CD14-positive monocyte (primary cell): ENCODE data around the gene PRXL2B. TPM values are rescaled to one million over a fixed set of nuclear protein-coding genes. Genes with fewer than 3 reads are reported as not detected.

Experiments used
- DNase-seq, 3 donors: peaks; one replicate each; pipeline ENCODE4 v3.0.0-alpha.2; 2011 to 2022
- H2AFZ ChIP-seq: 2 replicates; pipeline ENCODE4 v1.6.0; 2012; ENCODE audit warnings: mild to moderate bottlenecking, low read depth, low read length, inconsistent platforms; ENCODE audit not compliant: insufficient read depth, poor library complexity, severe bottlenecking
- H3K27ac ChIP-seq, 2 donors: 1 replicate in 1 of 2; 2 replicates in 1 of 2; pipeline ENCODE4 v1.5.1; 2012 to 2013; ENCODE audit warnings: low read length in 2 of 2, control low read depth in 1 of 2, inconsistent platforms in 1 of 2, low read depth in 1 of 2, mild to moderate bottlenecking in 1 of 2
- H3K27me3 ChIP-seq, 2 donors: one replicate each; pipeline versions ENCODE4 v1.6.0 to v1.6.1; 2011 to 2013; ENCODE audit warnings: low read length in 2 of 2; ENCODE audit not compliant: control insufficient read depth in 2 of 2, insufficient read depth in 2 of 2
- H3K36me3 ChIP-seq, 2 donors: replicated peaks in 1 of 2; 1 replicate in 1 of 2; 2 replicates in 1 of 2; pipeline versions ENCODE4 v1.5.1 to v1.6.1; 2012 to 2013; ENCODE audit warnings: low read length in 2 of 2, control low read depth in 1 of 2, inconsistent platforms in 1 of 2, mild to moderate bottlenecking in 1 of 2; ENCODE audit not compliant: insufficient read depth in 2 of 2, control insufficient read depth in 1 of 2
- H3K4me1 ChIP-seq, 2 donors: 1 replicate in 1 of 2; 2 replicates in 1 of 2; pipeline versions ENCODE4 v1.5.1 to v1.6.1; 2012 to 2013; ENCODE audit warnings: low read length in 2 of 2, control low read depth in 1 of 2, inconsistent platforms in 1 of 2, mild to moderate bottlenecking in 1 of 2, moderate library complexity in 1 of 2; ENCODE audit not compliant: insufficient read depth in 2 of 2, control insufficient read depth in 1 of 2
- H3K4me2 ChIP-seq: replicated peaks from 2 replicates; pipeline ENCODE3; 2012; ENCODE audit warnings: low read length, moderate library complexity, mild to moderate bottlenecking; ENCODE audit not compliant: poor library complexity, severe bottlenecking; ENCODE audit errors: extremely low read depth
- H3K4me3 ChIP-seq, 3 experiments: fragments of 200-600 bp in 1 of 3; sonication (generic) in 1 of 3; replicated peaks in 1 of 3; 1 replicate in 2 of 3; 2 replicates in 1 of 3; pipeline ENCODE4 v1.5.1; 2011 to 2013; ENCODE audit warnings: low read length in 3 of 3, mild to moderate bottlenecking in 3 of 3, control low read depth in 2 of 3, low read depth in 2 of 3, inconsistent platforms in 1 of 3, moderate library complexity in 1 of 3
- H3K79me2 ChIP-seq: 2 replicates; pipeline ENCODE4 v1.6.0; 2012; ENCODE audit warnings: mild to moderate bottlenecking, control low read depth, inconsistent platforms, low read length, moderate library complexity; ENCODE audit not compliant: insufficient read depth
- H3K9ac ChIP-seq: 2 replicates; pipeline ENCODE4 v1.6.0; 2017; ENCODE audit warnings: low read length, mild to moderate bottlenecking; ENCODE audit not compliant: insufficient read depth, poor library complexity, severe bottlenecking
- H3K9me3 ChIP-seq, 2 donors: replicated peaks in 1 of 2; 1 replicate in 1 of 2; 2 replicates in 1 of 2; pipeline versions ENCODE4 v1.5.1 to v1.6.1; 2012 to 2013; ENCODE audit warnings: low read length in 2 of 2, control low read depth in 1 of 2; ENCODE audit not compliant: control insufficient read depth in 1 of 2, insufficient read depth in 1 of 2
- H4K20me1 ChIP-seq: 2 replicates; pipeline ENCODE4 v1.6.0; 2012; ENCODE audit warnings: mild to moderate bottlenecking, low read length, control low read depth, moderate library complexity; ENCODE audit not compliant: insufficient read depth
- H3K27ac Mint-ChIP-seq, 7 donors: one replicate each; pipeline ENCODE4 v1.8.0; 2020; ENCODE audit warnings: mild to moderate bottlenecking in 7 of 7, mixed read lengths in 7 of 7, moderate library complexity in 6 of 7, inconsistent platforms in 2 of 7
- H3K27me3 Mint-ChIP-seq, 3 donors: one replicate each; pipeline ENCODE4 v1.8.0; 2021 to 2022; ENCODE audit warnings: low read depth in 3 of 3, mild to moderate bottlenecking in 3 of 3, mixed read lengths in 3 of 3, moderate library complexity in 3 of 3, inconsistent platforms in 1 of 3
- H3K36me3 Mint-ChIP-seq, 2 donors: one replicate each; pipeline ENCODE4 v1.8.0; 2020; ENCODE audit warnings: mixed read lengths in 2 of 2, inconsistent platforms in 1 of 2, mild to moderate bottlenecking in 1 of 2
- H3K4me1 Mint-ChIP-seq: one replicate; pipeline ENCODE4 v1.8.0; 2020; ENCODE audit warnings: mild to moderate bottlenecking, mixed read lengths
- H3K4me3 Mint-ChIP-seq, 2 donors: one replicate each; pipeline ENCODE4 v1.8.0; 2020; ENCODE audit warnings: mild to moderate bottlenecking in 2 of 2, mixed read lengths in 2 of 2, moderate library complexity in 1 of 2
- H3K9me3 Mint-ChIP-seq, 7 donors: one replicate each; pipeline ENCODE4 v1.8.0; 2020 to 2022; ENCODE audit warnings: mixed read lengths in 7 of 7, mild to moderate bottlenecking in 6 of 7, moderate library complexity in 6 of 7, inconsistent platforms in 2 of 7
- WGBS: methylation state at CpG from one replicate; pipeline ENCODE4 v1.1.5; 2013; ENCODE audit warnings: missing lambda C conversion rate; ENCODE audit not compliant: insufficient coverage; 5-methylcytosine and 5-hydroxymethylcytosine counted together
- intact Hi-C, 2 donors: fragments of 100-400 bp; cut with micrococcal nuclease; formaldehyde crosslinking; loops; one replicate each; pipeline versions ENCODE4 v1.15.0 to v1.15.1; 2023
- polyA plus RNA-seq, 3 donors: library from polyadenylated mRNA; depleted of rRNA in 1 of 3; unstranded in 2 of 3; stranded (reverse) in 1 of 3; fragments of 300-500 nt in 2 of 3; fragments of >200 nt in 1 of 3; fragmentation: Illumina TruSeq in 2 of 3; gene quantifications; 1 replicate in 2 of 3; 2 replicates in 1 of 3; pipeline ENCODE4 v1.2.3, GENCODE V29; 2012 to 2021
- TF ChIP-seq, protein P1 (sequence below): fragments of 200-600 bp; IDR thresholded peaks from one replicate; pipeline ENCODE4 v1.8.0; 2022; ENCODE audit warnings: antibody characterized with exemption, mild to moderate bottlenecking

The PRXL2B gene
- polyA plus RNA-seq, 3 donors, result 3.6 to 8.8 (median 6.0) TPM

DNA sequence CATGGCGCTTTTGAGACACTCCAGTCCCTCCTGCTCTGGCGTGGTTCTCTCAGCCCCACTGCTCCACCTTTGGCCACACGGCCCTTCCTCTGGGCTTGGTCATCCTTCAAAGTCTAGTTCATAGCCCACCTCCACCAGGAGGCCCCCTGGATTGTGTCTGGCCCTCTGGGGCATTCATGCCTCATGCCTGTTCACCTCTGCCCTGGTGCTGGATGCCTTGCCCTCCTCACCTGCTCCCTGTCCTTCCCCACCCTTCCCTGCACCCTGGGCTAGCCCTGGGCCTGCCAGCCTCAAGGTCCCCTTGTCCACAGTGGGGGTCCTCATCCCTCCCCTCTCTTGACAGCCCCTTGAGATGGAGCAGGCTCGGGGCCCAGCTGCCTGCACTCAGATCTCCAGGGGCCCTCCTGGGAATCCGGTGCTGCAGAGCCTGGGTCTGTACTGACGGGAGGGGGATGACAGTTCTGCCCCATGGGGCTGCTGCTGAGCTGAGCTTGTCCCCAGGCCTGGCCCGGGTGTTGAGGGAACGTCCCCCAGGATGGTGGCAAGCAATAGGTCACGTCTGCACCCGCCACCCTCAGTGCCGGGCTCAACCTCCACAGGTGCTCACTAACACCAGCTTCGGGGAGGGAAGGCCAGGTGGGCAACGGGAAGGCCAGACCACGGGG lies 18.4 kb downstream of the PRXL2B start:
- H4K20me1 ChIP-seq, result no peaks in the 10 kb centered on the region
- H3K27me3 Mint-ChIP-seq, result peaks cover 2 to 13% (median 7%) of the 10 kb centered on the region in 3 donors
- no peak overlapping the region for H3K27ac ChIP-seq
- H3K4me3 Mint-ChIP-seq, result no peak overlapping the region
- no peak overlapping the region for H3K4me2 ChIP-seq
- peaks cover 0 to 3% (median 0%) of the 10 kb centered on the region in 7 donors for H3K9me3 Mint-ChIP-seq
- no peaks in the 10 kb centered on the region for H3K9me3 ChIP-seq
- no peak overlapping the region for H2AFZ ChIP-seq
- no peak for DNase-seq
- TF ChIP-seq, protein P1, sequence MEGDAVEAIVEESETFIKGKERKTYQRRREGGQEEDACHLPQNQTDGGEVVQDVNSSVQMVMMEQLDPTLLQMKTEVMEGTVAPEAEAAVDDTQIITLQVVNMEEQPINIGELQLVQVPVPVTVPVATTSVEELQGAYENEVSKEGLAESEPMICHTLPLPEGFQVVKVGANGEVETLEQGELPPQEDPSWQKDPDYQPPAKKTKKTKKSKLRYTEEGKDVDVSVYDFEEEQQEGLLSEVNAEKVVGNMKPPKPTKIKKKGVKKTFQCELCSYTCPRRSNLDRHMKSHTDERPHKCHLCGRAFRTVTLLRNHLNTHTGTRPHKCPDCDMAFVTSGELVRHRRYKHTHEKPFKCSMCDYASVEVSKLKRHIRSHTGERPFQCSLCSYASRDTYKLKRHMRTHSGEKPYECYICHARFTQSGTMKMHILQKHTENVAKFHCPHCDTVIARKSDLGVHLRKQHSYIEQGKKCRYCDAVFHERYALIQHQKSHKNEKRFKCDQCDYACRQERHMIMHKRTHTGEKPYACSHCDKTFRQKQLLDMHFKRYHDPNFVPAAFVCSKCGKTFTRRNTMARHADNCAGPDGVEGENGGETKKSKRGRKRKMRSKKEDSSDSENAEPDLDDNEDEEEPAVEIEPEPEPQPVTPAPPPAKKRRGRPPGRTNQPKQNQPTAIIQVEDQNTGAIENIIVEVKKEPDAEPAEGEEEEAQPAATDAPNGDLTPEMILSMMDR, result no peak
- no peaks in the 10 kb centered on the region for H3K4me1 ChIP-seq
- 93% methylated on average over 11 of the region's 14 CpGs for WGBS
- no peaks in the 10 kb centered on the region for H3K27me3 ChIP-seq
- intact Hi-C loops, result no loop called here
- H3K9ac ChIP-seq, result no peak overlapping the region
- H3K27ac Mint-ChIP-seq, result no peak overlapping the region
- no peaks in the 10 kb centered on the region for H3K36me3 Mint-ChIP-seq
- H3K36me3 ChIP-seq, result no peaks in the 10 kb centered on the region
- H3K4me3 ChIP-seq, result no peak overlapping the region
- no peaks in the 10 kb centered on the region for H3K4me1 Mint-ChIP-seq
- no peaks in the 10 kb centered on the region for H3K79me2 ChIP-seq

DNA sequence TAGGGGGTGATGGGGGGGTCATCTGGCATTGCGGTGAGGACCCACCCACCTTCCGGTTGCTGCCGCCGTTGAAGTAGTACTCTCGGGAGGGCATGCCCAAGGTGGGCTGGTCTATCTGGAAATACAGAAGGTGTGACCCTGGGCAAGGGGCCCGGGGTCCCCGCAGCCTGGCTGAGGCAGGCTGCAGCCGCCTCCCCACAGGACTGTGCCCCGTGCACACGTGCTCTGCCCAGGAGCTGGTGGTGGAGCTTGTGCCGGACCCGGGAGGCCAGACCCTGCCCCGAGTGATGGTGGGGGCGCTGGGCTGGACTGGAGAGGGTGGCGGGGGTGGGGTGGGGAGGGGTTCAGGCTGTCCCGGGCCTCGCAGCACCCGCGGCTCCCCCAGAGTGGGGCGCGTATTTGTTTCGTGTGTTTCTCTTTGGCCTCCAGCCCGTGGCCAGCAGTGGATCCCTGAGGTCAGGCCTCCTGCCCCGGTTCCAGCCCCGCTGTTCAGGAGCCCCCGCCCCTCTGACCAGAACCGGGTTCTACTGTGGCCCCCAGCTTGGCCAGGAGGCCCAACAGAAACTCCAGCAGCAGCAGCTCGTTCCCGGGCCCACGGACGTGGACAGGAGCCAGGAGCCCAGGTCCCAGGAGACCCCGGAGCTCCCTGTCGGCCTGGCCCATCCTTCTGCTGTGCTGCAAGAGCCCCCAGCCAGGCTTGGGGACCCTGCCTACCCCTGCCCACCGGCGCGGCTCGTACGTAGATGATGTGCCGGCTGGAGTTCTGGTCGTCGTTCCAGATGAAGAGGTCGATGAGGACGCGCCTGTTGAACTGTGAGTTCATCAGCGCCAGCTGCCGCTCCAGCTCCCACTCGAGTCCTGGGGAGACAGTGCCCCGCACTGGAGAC lies 19.2 kb downstream of the PRXL2B start:
- H3K4me2 ChIP-seq, result no peak overlapping the region
- H3K27me3 ChIP-seq, result no peaks in the 10 kb centered on the region
- H3K9ac ChIP-seq, result no peak overlapping the region
- Mint-ChIP-seq H3K4me3 (no peak overlapping the region), H3K4me1 (no peaks in the 10 kb centered on the region), H3K36me3 (no peaks in the 10 kb centered on the region), H3K27me3 (peaks cover 2 to 18% (median 10%) of the 10 kb centered on the region in 3 donors), H3K9me3 (peaks cover 0 to 3% (median 0%) of the 10 kb centered on the region in 7 donors), H3K27ac (no peak overlapping the region)
- H3K4me3 ChIP-seq, result no peak overlapping the region
- DNase-seq, result no peak
- H3K79me2 ChIP-seq, result no peaks in the 10 kb centered on the region
- no peaks in the 10 kb centered on the region for H3K36me3 ChIP-seq
- intact Hi-C loops, result no loop called here
- H3K27ac ChIP-seq, result no peak overlapping the region
- WGBS, result 96% methylated on average over 31 of the region's 48 CpGs
- H3K9me3 ChIP-seq, result no peaks in the 10 kb centered on the region
- TF ChIP-seq, protein P1, result no peak
- H4K20me1 ChIP-seq, result no peaks in the 10 kb centered on the region
- H2AFZ ChIP-seq, result no peak overlapping the region
- H3K4me1 ChIP-seq, result no peaks in the 10 kb centered on the region
